Lower leg skin (tissue), 4 donors: ENCODE measurements around the gene IL6. TPM values are rescaled to one million over a fixed set of nuclear protein-coding genes. Genes with fewer than 3 reads are reported as not detected.

Source experiments
- DNase-seq, 2 donors: peaks; one replicate each; pipeline ENCODE4 v3.0.0-alpha.2; 2019; ENCODE audit warnings: low spot score in 2 of 2
- H3K4me3 ChIP-seq: fragments of 200-600 bp; sonication (generic); 2 replicates; pipeline ENCODE4 v1.5.1; 2017; ENCODE audit warnings: mild to moderate bottlenecking, low read depth; ENCODE audit not compliant: poor library complexity, severe bottlenecking
- CTCF ChIP-seq, 3 donors: fragments of 450-650 bp; IDR thresholded peaks; one replicate each; pipeline ENCODE4 v1.5.1; 2016; ENCODE audit warnings: antibody characterized with exemption in 3 of 3, mild to moderate bottlenecking in 3 of 3, moderate library complexity in 2 of 3
- POLR2A ChIP-seq, 2 donors: fragments of 450-650 bp; IDR thresholded peaks; one replicate each; pipeline ENCODE4 v1.6.1; 2016 to 2017; ENCODE audit warnings: antibody characterized with exemption in 2 of 2, mild to moderate bottlenecking in 1 of 2, moderate library complexity in 1 of 2
- WGBS, 2 donors: methylation state at CpG; one replicate each; pipeline ENCODE4 v1.1.5; 2018; 5-methylcytosine and 5-hydroxymethylcytosine counted together
- intact Hi-C: fragments of 100-400 bp; cut with DNase I; formaldehyde crosslinking; loops from one replicate; pipeline ENCODE4 v1.15.0; 2023; ENCODE audit warnings: low total_unique reads
- total RNA-seq, 4 donors: library from RNA; depleted of rRNA; stranded (reverse); fragments of >200 nt; gene quantifications; one replicate each; pipeline ENCODE4 v1.1.0, GENCODE V29; 2016

The IL6 gene
- total RNA-seq, 4 donors from 2014 or later: 1.7 to 9.1 TPM; not detected in 2

- no peak for TF ChIP-seq POLR2A (IDR thresholded peaks at IDR 0.05)
- no peak for TF ChIP-seq CTCF (IDR thresholded peaks at IDR 0.05)
- intact Hi-C loops: no loop called here
- no peak overlapping the region for H3K4me3 ChIP-seq
- 72 to 91% methylated on average over 4 of the region's 4 CpGs for WGBS, 2 donors
- no peak for DNase-seq
Observed at GRCh38 chr7:22743014-22743413, 16.0 kb downstream of the IL6 start.

- TF ChIP-seq CTCF (IDR thresholded peaks at IDR 0.05): no peak
- no peak for TF ChIP-seq POLR2A (IDR thresholded peaks at IDR 0.05)
- no peak for DNase-seq
- WGBS, 2 donors: 0 to 96% methylated on average over 1 of the region's 1 CpG
- H3K4me3 ChIP-seq: no peak overlapping the region
- intact Hi-C loops: no loop called here
Observed at GRCh38 chr7:22751341-22751740, 24.3 kb downstream of the IL6 start.

DNA sequence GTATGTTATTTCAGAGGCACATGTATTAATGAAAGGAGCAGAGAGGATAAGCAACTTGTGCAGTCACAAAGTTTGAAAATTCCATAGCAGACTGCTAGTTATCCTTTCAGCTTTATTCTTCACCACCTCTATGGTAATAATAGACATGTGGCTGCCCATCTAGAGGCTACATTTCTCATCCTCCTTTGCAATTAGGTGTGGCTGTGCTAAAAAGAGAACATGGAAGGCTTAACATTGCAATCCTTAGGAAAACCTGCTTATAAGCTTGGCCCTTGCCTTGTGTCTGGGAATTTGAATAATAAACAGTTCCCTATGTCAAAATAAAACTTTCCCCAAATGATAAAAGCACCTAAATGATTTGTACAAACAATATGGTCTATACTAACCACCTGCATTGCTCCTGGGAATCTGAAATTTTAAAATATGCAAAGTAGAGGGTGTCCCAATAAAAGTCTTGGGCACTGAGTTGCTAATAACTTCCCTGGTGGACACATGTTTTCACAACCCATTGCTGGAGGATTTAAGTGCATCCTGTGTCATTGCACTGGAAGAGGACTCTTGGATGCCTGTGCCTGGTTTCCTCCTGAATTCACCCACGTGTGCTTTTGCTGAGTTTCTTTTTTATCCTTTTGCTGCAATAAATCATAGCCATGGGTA is 30.5 kb downstream of the IL6 start:
- TF ChIP-seq CTCF (IDR thresholded peaks at IDR 0.05) (no peak), POLR2A (IDR thresholded peaks at IDR 0.05) (no peak)
- WGBS, 2 donors: 0 to 15% methylated on average over 1 of the region's 1 CpG
- intact Hi-C loops: no loop called here
- no peak overlapping the region for H3K4me3 ChIP-seq
- no peak for DNase-seq

DNA sequence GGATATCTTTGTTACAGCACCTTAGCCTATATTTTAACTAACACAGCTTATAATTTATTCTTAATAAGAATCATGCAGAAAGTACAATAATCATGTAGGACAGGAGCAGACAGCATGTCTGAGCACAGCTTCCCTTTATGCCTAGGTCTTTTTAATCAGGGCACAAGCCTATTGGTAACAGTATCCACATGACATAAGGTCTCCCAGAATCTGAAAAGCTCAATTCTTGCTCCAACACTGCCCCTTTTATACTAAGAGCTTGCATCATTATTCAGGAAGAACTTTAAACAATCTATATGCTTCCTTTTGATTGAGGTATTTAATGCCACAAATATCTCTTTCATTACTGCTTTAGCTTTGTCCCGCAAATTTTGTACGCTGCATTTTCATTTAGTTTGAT is 31.6 kb downstream of the IL6 start:
- no peak for TF ChIP-seq CTCF (IDR thresholded peaks at IDR 0.05)
- no peak for TF ChIP-seq POLR2A (IDR thresholded peaks at IDR 0.05)
- no peak overlapping the region for H3K4me3 ChIP-seq
- intact Hi-C loops: no loop called here
- WGBS, 2 donors: 89 to 92% methylated on average over 2 of the region's 2 CpGs
- DNase-seq: no peak

- TF ChIP-seq CTCF (IDR thresholded peaks at IDR 0.05): no peak
- no peak for TF ChIP-seq POLR2A (IDR thresholded peaks at IDR 0.05)
- H3K4me3 ChIP-seq: no peak overlapping the region
- no peak for DNase-seq
- intact Hi-C loops: no loop called here
Observed at GRCh38 chr7:22759721-22760120, 32.7 kb downstream of the IL6 start.

GRCh38 chr7:22762866-22763265 is 35.9 kb downstream of the IL6 start:
- DNase-seq: no peak
- 43 to 59% methylated on average over 3 of the region's 3 CpGs for WGBS, 2 donors
- no peak for TF ChIP-seq POLR2A (IDR thresholded peaks at IDR 0.05)
- TF ChIP-seq CTCF (IDR thresholded peaks at IDR 0.05): no peak
- intact Hi-C loops: no loop called here
- H3K4me3 ChIP-seq: no peak overlapping the region
